GM23338 (cell line): ENCODE results near the gene MRPS10. TPM values are rescaled to one million over a fixed set of nuclear protein-coding genes. Genes with fewer than 3 reads are reported as not detected.

ENCODE experiments used
- ATAC-seq: fragments of 200-7000 bp; cut with Tn5 transposase; 3 replicates; pipeline ENCODE4 v1.9.1; 2020
- DNase-seq: peaks from one replicate; pipeline ENCODE4 v3.0.0-alpha.2; 2015; ENCODE audit warnings: low spot score
- H2AFZ ChIP-seq: fragments of 200-600 bp; sonication (generic); 2 replicates; pipeline ENCODE4 v1.8.0; 2016; ENCODE audit warnings: antibody characterized with exemption, mild to moderate bottlenecking, moderate library complexity
- H3F3A ChIP-seq: fragments of 200-600 bp; sonication (generic); replicated peaks from 2 replicates; pipeline ENCODE4 v1.8.0; 2017; ENCODE audit warnings: antibody characterized with exemption, mixed run types, low read depth
- H3K27ac ChIP-seq: fragments of 200-600 bp; sonication (generic); 2 replicates; pipeline ENCODE4 v1.6.1; 2016; ENCODE audit warnings: low read depth
- H3K27me3 ChIP-seq: fragments of 200-600 bp; sonication (generic); 2 replicates; pipeline ENCODE4 v1.8.0; 2016; ENCODE audit warnings: mild to moderate bottlenecking, mixed run types, moderate library complexity; ENCODE audit not compliant: insufficient read depth
- H3K36me3 ChIP-seq: fragments of 200-600 bp; sonication (generic); 2 replicates; pipeline ENCODE4 v1.8.0; 2016; ENCODE audit warnings: mild to moderate bottlenecking; ENCODE audit not compliant: insufficient read depth
- H3K4me1 ChIP-seq: fragments of 200-600 bp; sonication (generic); 2 replicates; pipeline ENCODE4 v1.8.0; 2016; ENCODE audit warnings: mild to moderate bottlenecking, moderate library complexity; ENCODE audit not compliant: insufficient read depth
- H3K4me2 ChIP-seq: fragments of 200-600 bp; sonication (generic); 2 replicates; pipeline ENCODE4 v1.7.1; 2017; ENCODE audit warnings: mixed run types
- H3K4me3 ChIP-seq: fragments of 200-600 bp; sonication (generic); 2 replicates; pipeline ENCODE4 v1.6.1; 2016; ENCODE audit warnings: mixed run types
- H3K79me2 ChIP-seq: fragments of 200-600 bp; sonication (generic); replicated peaks from 2 replicates; pipeline ENCODE4 v1.8.0; 2017; ENCODE audit warnings: mild to moderate bottlenecking; ENCODE audit not compliant: insufficient read depth
- H3K9me2 ChIP-seq: fragments of 200-600 bp; sonication (generic); 2 replicates; pipeline ENCODE4 v1.8.0; 2017; ENCODE audit not compliant: insufficient read depth
- H4K20me1 ChIP-seq: fragments of 200-600 bp; sonication (generic); replicated peaks from 2 replicates; pipeline ENCODE4 v1.8.0; 2017; ENCODE audit warnings: mild to moderate bottlenecking; ENCODE audit not compliant: insufficient read depth
- H3K27ac Mint-ChIP-seq: 2 replicates; pipeline ENCODE4 v1.8.0; 2020; ENCODE audit warnings: inconsistent platforms, mild to moderate bottlenecking, moderate library complexity, mixed read lengths
- H3K27me3 Mint-ChIP-seq: 3 replicates; pipeline ENCODE4 v1.8.0; 2022; ENCODE audit warnings: low read depth, mild to moderate bottlenecking, moderate library complexity, mixed read lengths, inconsistent platforms; ENCODE audit not compliant: insufficient read depth, poor library complexity
- H3K36me3 Mint-ChIP-seq: 3 replicates; pipeline ENCODE4 v1.8.0; 2021; ENCODE audit warnings: low read depth, mild to moderate bottlenecking, inconsistent platforms, moderate library complexity, mixed read lengths
- H3K4me1 Mint-ChIP-seq: 3 replicates; pipeline ENCODE4 v1.8.0; 2020; ENCODE audit warnings: mild to moderate bottlenecking, inconsistent platforms, mixed read lengths
- H3K4me3 Mint-ChIP-seq: 3 replicates; pipeline ENCODE4 v1.8.0; 2021; ENCODE audit warnings: moderate library complexity, mild to moderate bottlenecking, inconsistent platforms, mixed read lengths
- H3K9me3 Mint-ChIP-seq: 3 replicates; pipeline ENCODE4 v1.8.0; 2020; ENCODE audit warnings: moderate library complexity, mild to moderate bottlenecking, inconsistent platforms, mixed read lengths
- CREB1 ChIP-seq: fragments of 250-450 bp; sonication (Bioruptor Pico); IDR thresholded peaks from 2 replicates; pipeline ENCODE4 v1.5.0; 2020; ENCODE audit warnings: low read depth, mild to moderate bottlenecking, moderate library complexity
- ETS1 ChIP-seq: IDR thresholded peaks from 2 replicates; pipeline ENCODE4 v1.6.1; 2016; ENCODE audit warnings: antibody characterized with exemption
- EZH2 ChIP-seq: fragments of 200-600 bp; sonication (generic); IDR thresholded peaks from one replicate; pipeline ENCODE4 v1.8.0; 2017; ENCODE audit warnings: antibody characterized with exemption, mild to moderate bottlenecking, low read depth; ENCODE audit not compliant: unreplicated experiment
- EZH2phosphoT487 ChIP-seq: fragments of 200-600 bp; sonication (generic); IDR thresholded peaks from one replicate; pipeline ENCODE4 v1.8.1; 2018; ENCODE audit warnings: antibody characterized with exemption; ENCODE audit not compliant: unreplicated experiment
- NANOG ChIP-seq: IDR thresholded peaks from 2 replicates; pipeline ENCODE4 v1.6.1; 2016; ENCODE audit warnings: antibody characterized with exemption, borderline replicate concordance
- POLR2AphosphoS5 ChIP-seq: IDR thresholded peaks from 2 replicates; pipeline ENCODE4 v1.6.1; 2016; ENCODE audit warnings: antibody characterized with exemption, low read depth
- STAT1 ChIP-seq: IDR thresholded peaks from one replicate; pipeline ENCODE4 v1.6.1; 2016; ENCODE audit warnings: antibody characterized with exemption; ENCODE audit not compliant: unreplicated experiment
- ZNF462 ChIP-seq: fragments of 250-450 bp; sonication (Bioruptor Pico); IDR thresholded peaks from 2 replicates; pipeline ENCODE4 v1.5.0; 2020; ENCODE audit warnings: mild to moderate bottlenecking, moderate library complexity
- polyA plus RNA-seq: library from polyadenylated mRNA; unstranded; fragments of >200 nt; fragmentation: Nextera tagmentation; extraction: Ambion mirVana; gene quantifications from 2 replicates; pipeline ENCODE4 v1.2.1, GENCODE V29; 2016
- total RNA-seq: library from RNA; depleted of rRNA; stranded (reverse); fragments of >200 nt; shearing (Covaris generic); gene quantifications from 2 replicates; pipeline ENCODE4 v1.2.3, GENCODE V29; 2014
- TF ChIP-seq, protein P1 (sequence below), 2 experiments: fragments of 200-600 bp in 1 of 2; sonication (generic) in 1 of 2; conservative IDR thresholded peaks; 2 replicates each; pipeline versions ENCODE4 v1.5.1 to v1.6.1; 2016 to 2017; ENCODE audit warnings: antibody characterized with exemption in 2 of 2, low read depth in 2 of 2, mild to moderate bottlenecking in 2 of 2, moderate library complexity in 1 of 2

The MRPS10 gene
- total and polyA plus RNA-seq, 2 experiments from 2014 or later, result 36.2 to 42.7 TPM

DNA sequence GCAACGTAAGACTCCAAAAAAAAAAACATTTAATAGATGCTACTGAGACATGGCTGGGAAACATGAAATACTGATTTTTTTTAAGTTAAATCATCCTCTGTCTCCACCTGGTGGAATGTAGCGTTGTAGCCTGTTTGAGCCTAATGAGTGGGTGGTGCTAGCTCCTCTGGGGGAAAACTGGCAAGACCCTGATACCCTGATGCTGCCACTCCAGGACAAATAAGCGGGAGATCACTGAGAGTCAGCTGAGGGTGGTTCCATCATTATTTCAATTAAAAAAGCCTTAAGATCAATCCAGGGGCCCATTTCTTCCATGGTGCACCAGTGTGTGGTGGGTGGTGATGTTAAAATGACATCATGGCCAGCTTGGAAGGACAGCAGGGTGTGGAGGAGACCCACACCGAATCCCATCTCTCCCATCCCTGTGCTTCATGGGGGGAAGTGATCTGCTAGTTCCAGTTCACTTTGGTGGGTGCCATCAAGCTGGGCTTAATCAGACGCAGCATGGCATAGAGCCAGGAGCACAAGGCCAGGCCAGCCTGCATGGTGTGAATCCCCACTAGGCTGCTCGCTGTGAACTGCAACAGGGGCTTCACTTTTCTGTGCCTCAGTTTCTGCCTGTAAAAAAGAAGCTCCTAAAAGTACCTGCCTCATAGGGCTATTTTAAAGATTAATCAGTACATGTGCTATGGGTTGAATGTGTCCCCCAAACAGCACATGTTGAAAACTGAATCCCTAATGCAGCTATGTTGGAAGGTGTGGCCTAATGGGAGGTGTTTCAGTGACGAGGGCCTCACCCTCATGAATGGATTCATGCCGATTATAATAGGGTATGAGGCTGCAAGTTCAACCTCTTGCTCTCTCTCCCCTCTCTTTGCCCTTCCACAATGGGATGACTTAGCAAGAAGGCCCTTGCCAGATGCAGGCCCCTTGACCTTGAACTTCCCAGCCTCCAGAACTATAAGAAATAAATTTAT lies 13.0 kb upstream of the MRPS10 start:
- no peaks in the 10 kb centered on the region for H3K79me2 ChIP-seq
- DNase-seq (peak; percentile 57), ATAC-seq (peak; percentile 72)
- H3K4me3 Mint-ChIP-seq, result no peak overlapping the region; the same call in 2 of the 3 replicates
- H3K36me3 ChIP-seq, result peaks cover 6% of the 10 kb centered on the region; the same call in 1 of the 2 replicates
- peaks cover 2% of the 10 kb centered on the region for H3K27me3 Mint-ChIP-seq
- peaks cover 57% of the 10 kb centered on the region for H3K36me3 Mint-ChIP-seq
- no peaks in the 10 kb centered on the region for H3K9me3 Mint-ChIP-seq
- H3K4me1 ChIP-seq, result no peaks in the 10 kb centered on the region
- H3K4me3 ChIP-seq, result no peak overlapping the region
- no peak overlapping the region for H3K27ac ChIP-seq
- no peaks in the 10 kb centered on the region; the same call in 2 of the 3 replicates for H3K4me1 Mint-ChIP-seq
- H3F3A ChIP-seq, result peaks cover 10% of the 10 kb centered on the region; the same call in 1 of the 2 replicates
- no peaks in the 10 kb centered on the region for H4K20me1 ChIP-seq
- H2AFZ ChIP-seq, result no peak overlapping the region
- H3K27ac Mint-ChIP-seq, result no peak overlapping the region; the same call in 1 of the 2 replicates
- TF ChIP-seq STAT1, result no peak
- TF ChIP-seq, protein P1, sequence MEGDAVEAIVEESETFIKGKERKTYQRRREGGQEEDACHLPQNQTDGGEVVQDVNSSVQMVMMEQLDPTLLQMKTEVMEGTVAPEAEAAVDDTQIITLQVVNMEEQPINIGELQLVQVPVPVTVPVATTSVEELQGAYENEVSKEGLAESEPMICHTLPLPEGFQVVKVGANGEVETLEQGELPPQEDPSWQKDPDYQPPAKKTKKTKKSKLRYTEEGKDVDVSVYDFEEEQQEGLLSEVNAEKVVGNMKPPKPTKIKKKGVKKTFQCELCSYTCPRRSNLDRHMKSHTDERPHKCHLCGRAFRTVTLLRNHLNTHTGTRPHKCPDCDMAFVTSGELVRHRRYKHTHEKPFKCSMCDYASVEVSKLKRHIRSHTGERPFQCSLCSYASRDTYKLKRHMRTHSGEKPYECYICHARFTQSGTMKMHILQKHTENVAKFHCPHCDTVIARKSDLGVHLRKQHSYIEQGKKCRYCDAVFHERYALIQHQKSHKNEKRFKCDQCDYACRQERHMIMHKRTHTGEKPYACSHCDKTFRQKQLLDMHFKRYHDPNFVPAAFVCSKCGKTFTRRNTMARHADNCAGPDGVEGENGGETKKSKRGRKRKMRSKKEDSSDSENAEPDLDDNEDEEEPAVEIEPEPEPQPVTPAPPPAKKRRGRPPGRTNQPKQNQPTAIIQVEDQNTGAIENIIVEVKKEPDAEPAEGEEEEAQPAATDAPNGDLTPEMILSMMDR (conservative IDR thresholded peaks at IDR 0.05; ENCODE audit: low read depth in 2 of 2), result peak; percentile 55 to 61
- no peaks in the 10 kb centered on the region for H3K9me2 ChIP-seq
- no peak overlapping the region for H3K4me2 ChIP-seq
- no peaks in the 10 kb centered on the region for H3K27me3 ChIP-seq

DNA sequence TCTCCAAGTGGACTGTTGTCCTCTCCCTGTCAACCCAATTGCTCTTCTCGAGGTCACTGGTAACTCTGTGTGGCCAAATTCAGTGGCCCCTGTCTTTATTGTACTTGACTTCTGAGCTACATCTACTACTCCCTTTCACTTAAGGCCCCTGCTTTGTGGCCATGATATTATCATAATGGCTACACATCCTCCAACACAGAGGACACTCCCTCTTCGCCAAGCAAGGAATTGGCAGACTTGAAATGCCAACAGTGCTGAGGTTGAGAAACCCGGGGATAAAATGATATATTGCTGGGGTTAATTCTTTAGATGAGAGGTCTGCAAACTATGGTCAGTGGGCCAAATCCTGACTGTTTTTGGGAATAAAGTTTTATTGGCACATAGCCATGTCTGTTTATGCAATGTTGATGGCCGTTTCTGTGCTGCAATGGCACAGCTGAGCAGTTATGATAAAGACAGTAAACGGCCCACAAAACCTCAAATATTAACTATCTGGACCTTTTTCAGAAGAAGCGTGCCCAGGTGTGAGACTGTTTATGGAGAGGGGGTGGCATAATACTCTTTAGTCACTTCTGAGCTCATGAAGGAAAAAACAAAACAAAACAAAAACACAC lies 12.0 kb upstream of the MRPS10 start:
- Histone ChIP-seq H4K20me1 (no peaks in the 10 kb centered on the region), H3K36me3 (0 out of 2 replicates have a peak, but pooled peaks cover 5% of the 10 kb centered on the region), H3F3A (peaks cover 10% of the 10 kb centered on the region; the same call in 1 of the 2 replicates), H3K4me2 (no peak overlapping the region), H3K9me2 (no peaks in the 10 kb centered on the region), H3K27ac (no peak overlapping the region), H3K4me3 (no peak overlapping the region), H3K4me1 (no peaks in the 10 kb centered on the region), H2AFZ (no peak overlapping the region), H3K79me2 (no peaks in the 10 kb centered on the region), H3K27me3 (no peaks in the 10 kb centered on the region)
- ATAC-seq (no peak), DNase-seq (no peak)
- Mint-ChIP-seq H3K36me3 (peaks cover 49% of the 10 kb centered on the region), H3K4me1 (peaks cover 3% of the 10 kb centered on the region; the same call in 1 of the 3 replicates), H3K4me3 (no peak overlapping the region), H3K27ac (no peak overlapping the region), H3K9me3 (no peaks in the 10 kb centered on the region), H3K27me3 (no peaks in the 10 kb centered on the region)
- TF ChIP-seq NANOG, result no peak
- TF ChIP-seq ETS1, result no peak
- TF ChIP-seq EZH2phosphoT487, result no peak
- TF ChIP-seq ZNF462 (CRISPR knock-in tag), result no peak
- no peak for TF ChIP-seq POLR2AphosphoS5
- TF ChIP-seq EZH2, result no peak
- TF ChIP-seq CREB1 (CRISPR knock-in tag), result no peak
